B cell (primary cell): ENCODE results near the gene POFUT1. TPM values are rescaled to one million over a fixed set of nuclear protein-coding genes. Genes with fewer than 3 reads are reported as not detected.

Source experiments
- ATAC-seq: fragments of 200-7000 bp; cut with Tn5 transposase; one replicate; pipeline ENCODE4 v1.10.0; 2021; ENCODE audit warnings: low read depth, mild to moderate bottlenecking, moderate number of reproducible peaks, moderate library complexity
- CTCF ChIA-PET: fragments of 350-600 bp; sonication (Branson Sonifier 250); formaldehyde crosslinking; loops from one replicate; lab custom pipeline; 2021; ENCODE audit warnings: antibody characterized with exemption, inconsistent platforms; lab: Charles Lee
- POLR2A ChIA-PET: fragments of 350-600 bp; sonication (Branson Sonifier 250); formaldehyde crosslinking; loops from one replicate; lab custom pipeline; 2021; ENCODE audit warnings: antibody characterized with exemption; lab: Charles Lee
- DNase-seq: peaks from one replicate; pipeline ENCODE4 v3.0.0; 2013
- H2AFZ ChIP-seq: 2 replicates; pipeline ENCODE4 v1.6.1; 2012; ENCODE audit warnings: mild to moderate bottlenecking, low read depth, low read length; ENCODE audit not compliant: insufficient read depth, poor library complexity, severe bottlenecking
- H3K27ac ChIP-seq, 2 donors: 1 replicate in 1 of 2; 2 replicates in 1 of 2; pipeline ENCODE4 v1.5.1; 2012 to 2013; ENCODE audit warnings: low read length in 2 of 2, mild to moderate bottlenecking in 2 of 2, moderate library complexity in 1 of 2
- H3K27me3 ChIP-seq, 4 experiments: fragments of 200-600 bp in 1 of 4; sonication (generic) in 1 of 4; replicated peaks in 1 of 4; 1 replicate in 2 of 4; 2 replicates in 2 of 4; pipeline versions ENCODE4 v1.6.1 to v1.7.0; 2013 to 2016; ENCODE audit warnings: low read length in 3 of 4, mild to moderate bottlenecking in 2 of 4, mixed read lengths in 1 of 4, moderate library complexity in 1 of 4; ENCODE audit not compliant: insufficient read depth in 4 of 4, control insufficient read depth in 3 of 4; ENCODE audit errors: control extremely low read depth in 1 of 4
- H3K36me3 ChIP-seq, 2 experiments: replicated peaks in 1 of 2; 1 replicate in 1 of 2; 2 replicates in 1 of 2; pipeline versions ENCODE4 v1.6.1 to v1.7.1; 2013; ENCODE audit warnings: low read length in 1 of 2; ENCODE audit not compliant: insufficient read depth in 2 of 2, control insufficient read depth in 1 of 2; ENCODE audit errors: control extremely low read depth in 1 of 2, extremely low read depth in 1 of 2
- H3K4me1 ChIP-seq, 2 donors: fragments of 200-600 bp in 1 of 2; sonication (generic) in 1 of 2; 1 replicate in 1 of 2; 2 replicates in 1 of 2; pipeline versions ENCODE4 v1.5.1 to v1.6.1; 2013 to 2017; ENCODE audit warnings: low read length in 2 of 2; ENCODE audit not compliant: control insufficient read depth in 2 of 2, insufficient read depth in 2 of 2
- H3K4me2 ChIP-seq: replicated peaks from 2 replicates; pipeline ENCODE3; 2012; ENCODE audit warnings: mild to moderate bottlenecking, low read depth, low read length; ENCODE audit not compliant: poor library complexity, severe bottlenecking
- H3K4me3 ChIP-seq, 5 experiments: fragments of 200-600 bp in 1 of 5; sonication (generic) in 1 of 5; 1 replicate in 3 of 5; 2 replicates in 2 of 5; pipeline versions ENCODE4 v1.5.1 to v1.7.0; 2011 to 2016; ENCODE audit warnings: low read length in 4 of 5, mild to moderate bottlenecking in 4 of 5, low read depth in 2 of 5, control low read depth in 1 of 5, moderate library complexity in 1 of 5; ENCODE audit not compliant: insufficient read depth in 1 of 5; ENCODE audit errors: control extremely low read depth in 1 of 5, extremely low read depth in 1 of 5
- H3K79me2 ChIP-seq: fragments of 200-600 bp; sonication (generic); one replicate; pipeline ENCODE4 v1.6.0; 2016; ENCODE audit warnings: low read length; ENCODE audit not compliant: control insufficient read depth, insufficient read depth
- H3K9ac ChIP-seq: fragments of 200-600 bp; sonication (generic); 2 replicates; pipeline ENCODE4 v1.6.1; 2017; ENCODE audit warnings: mild to moderate bottlenecking, low read length, moderate library complexity
- H3K9me3 ChIP-seq, 3 donors: one replicate each; pipeline versions ENCODE4 v1.6.1 to v1.7.1; 2013; ENCODE audit warnings: low read length in 2 of 3; ENCODE audit not compliant: control insufficient read depth in 2 of 3, insufficient read depth in 1 of 3; ENCODE audit errors: control extremely low read depth in 1 of 3
- H4K20me1 ChIP-seq: 2 replicates; pipeline ENCODE4 v1.6.0; 2012; ENCODE audit warnings: mild to moderate bottlenecking, low read length; ENCODE audit not compliant: insufficient read depth, control insufficient read depth, poor library complexity, severe bottlenecking
- H3K27ac Mint-ChIP-seq: one replicate; pipeline ENCODE4 v1.8.0; 2021; ENCODE audit warnings: mixed read lengths
- H3K27me3 Mint-ChIP-seq: one replicate; pipeline ENCODE4 v1.8.0; 2021; ENCODE audit warnings: mixed read lengths
- H3K4me1 Mint-ChIP-seq: one replicate; pipeline ENCODE4 v1.8.0; 2021; ENCODE audit warnings: mixed read lengths
- H3K4me3 Mint-ChIP-seq: one replicate; pipeline ENCODE4 v1.8.0; 2021; ENCODE audit warnings: mixed read lengths
- H3K9me3 Mint-ChIP-seq: one replicate; pipeline ENCODE4 v1.8.0; 2022; ENCODE audit warnings: mixed read lengths; ENCODE audit not compliant: insufficient read depth
- CTCF ChIP-seq: fragments of 200-600 bp; IDR thresholded peaks from one replicate; pipeline ENCODE4 v1.8.0; 2022; ENCODE audit warnings: antibody characterized with exemption, mild to moderate bottlenecking
- EZH2 ChIP-seq: IDR thresholded peaks from 2 replicates; pipeline ENCODE4 v1.6.1; 2012; ENCODE audit warnings: borderline replicate concordance, low read depth, mild to moderate bottlenecking, moderate library complexity, low read length; ENCODE audit not compliant: insufficient read depth, poor library complexity, severe bottlenecking
- WGBS: methylation state at CpG from one replicate; pipeline ENCODE4 v1.1.5; 2013; ENCODE audit warnings: missing lambda C conversion rate; ENCODE audit not compliant: insufficient coverage; 5-methylcytosine and 5-hydroxymethylcytosine counted together
- intact Hi-C: fragments of 100-400 bp; cut with micrococcal nuclease; formaldehyde crosslinking; loops from one replicate; pipeline ENCODE4 v1.10.0; 2022
- polyA plus RNA-seq: library from polyadenylated mRNA; depleted of rRNA; stranded (reverse); fragments of >200 nt; gene quantifications from 2 replicates; pipeline ENCODE4 v1.2.3, GENCODE V29; 2012
- total RNA-seq, 2 donors: library from RNA; stranded (reverse); fragments of 120-200 nt in 1 of 2; gene quantifications; 1 replicate in 1 of 2; 2 replicates in 1 of 2; pipeline versions ENCODE4 v1.2.3 to v1.2.4, GENCODE V29; 2013 to 2022

POFUT1 gene
- total and polyA plus RNA-seq, 2 donors (not counting 1 experiment from before 2014, with no cell fraction given) = 7.8 to 18.1 TPM

DNA sequence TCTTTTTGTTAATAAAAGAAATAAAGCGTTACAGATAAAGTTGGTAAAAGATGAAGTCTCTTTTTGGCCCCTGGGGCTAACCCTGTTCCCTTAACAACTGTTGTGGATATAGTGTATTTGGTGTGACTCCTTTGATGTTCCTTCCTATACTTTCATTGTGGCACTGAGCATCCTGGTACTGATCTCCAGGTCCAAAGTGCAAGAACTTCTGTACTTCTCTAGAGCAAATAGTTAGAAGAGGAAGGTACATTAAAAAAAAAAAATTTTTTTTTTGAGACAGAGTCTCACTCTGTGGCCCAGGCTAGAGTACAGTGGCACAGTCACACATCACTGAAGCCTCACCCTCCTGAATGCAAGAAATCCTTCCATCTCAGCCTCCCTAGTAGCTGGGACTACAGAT, 6.2 kb downstream of the POFUT1 start:
- DNase-seq (no peak), ATAC-seq (no peak)
- CTCF ChIA-PET = no interaction called here
- Histone ChIP-seq H3K36me3 (peaks cover 0 to 51% of the 10 kb centered on the region in 2 experiments), H3K9ac (no peak overlapping the region), H3K27ac (no peak overlapping the region), H2AFZ (no peak overlapping the region), H3K4me1 (peaks cover 2 to 4% of the 10 kb centered on the region in 2 donors), H3K79me2 (peaks cover 8% of the 10 kb centered on the region), H3K9me3 (no peaks in the 10 kb centered on the region), H3K4me3 (no peak overlapping the region), H3K4me2 (no peak overlapping the region), H4K20me1 (no peaks in the 10 kb centered on the region), H3K27me3 (no peaks in the 10 kb centered on the region)
- no peak for TF ChIP-seq CTCF
- TF ChIP-seq EZH2 = no peak
- H3K27ac Mint-ChIP-seq = no peak overlapping the region
- H3K4me1 Mint-ChIP-seq = peaks cover 20% of the 10 kb centered on the region
- WGBS = no CpG with 5 or more reads among the region's 1 CpG
- intact Hi-C loops = no loop called here
- no peaks in the 10 kb centered on the region for H3K27me3 Mint-ChIP-seq
- H3K9me3 Mint-ChIP-seq = no peaks in the 10 kb centered on the region
- no peak overlapping the region for H3K4me3 Mint-ChIP-seq
- POLR2A ChIA-PET = no interaction called here

DNA sequence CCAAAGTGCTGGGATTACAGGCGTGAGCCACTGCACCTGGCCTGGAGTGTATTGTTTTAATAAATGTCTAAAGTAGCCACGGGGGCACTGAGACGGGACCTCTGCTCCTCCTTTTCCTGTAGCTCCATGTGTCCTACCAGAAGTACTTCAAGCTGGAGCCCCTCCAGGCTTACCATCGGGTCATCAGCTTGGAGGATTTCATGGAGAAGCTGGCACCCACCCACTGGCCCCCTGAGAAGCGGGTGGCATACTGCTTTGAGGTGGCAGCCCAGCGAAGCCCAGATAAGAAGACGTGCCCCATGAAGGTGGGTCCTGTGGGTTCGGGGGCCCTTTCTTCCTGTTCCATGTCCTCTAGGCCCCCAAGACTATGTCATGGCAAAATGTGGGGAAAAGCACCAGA, 7.5 kb downstream of the POFUT1 start:
- Histone ChIP-seq H2AFZ (no peak overlapping the region), H3K9me3 (no peaks in the 10 kb centered on the region), H3K36me3 (peaks cover 0 to 57% of the 10 kb centered on the region in 2 experiments), H3K27me3 (no peaks in the 10 kb centered on the region), H4K20me1 (no peaks in the 10 kb centered on the region), H3K4me2 (no peak overlapping the region), H3K79me2 (no peaks in the 10 kb centered on the region), H3K4me1 (no peaks in the 10 kb centered on the region), H3K9ac (no peak overlapping the region), H3K27ac (no peak overlapping the region), H3K4me3 (no peak overlapping the region)
- intact Hi-C loops = no loop called here
- Mint-ChIP-seq H3K9me3 (no peaks in the 10 kb centered on the region), H3K27ac (no peak overlapping the region), H3K4me1 (peaks cover 7% of the 10 kb centered on the region), H3K27me3 (no peaks in the 10 kb centered on the region), H3K4me3 (no peak overlapping the region)
- POLR2A ChIA-PET = no interaction called here
- TF ChIP-seq CTCF = no peak
- TF ChIP-seq EZH2 = no peak
- no peak for DNase-seq
- no peak for ATAC-seq
- CTCF ChIA-PET = interaction anchor here (1.2 kb wide), 1 partner anchor 117 kb away, joined by 3 read pairs; no protein-coding TSS in a partner anchor
- WGBS = 95% methylated on average over 5 of the region's 8 CpGs
